Anterior cingulate cortex (tissue), 58 donors: ENCODE results near the gene UBE3D.
"Not testable (repeated sequence)": the region's sequence is repeated elsewhere in the genome, so short reads cannot be mapped to it uniquely, and the experiment has no call there.

ENCODE experiments used
- DNase-seq, 58 donors: peaks; one replicate each; lab custom pipeline; 2025; lab: John Stamatoyannopoulos, UW

The UBE3D gene

GRCh38 chr6:82924799-82925535 lies 140.7 kb downstream of the UBE3D start:
- DNase-seq, result no peak

- DNase-seq, result no peak
Measured at GRCh38 chr6:82921258-82921657, 144.4 kb downstream of the UBE3D start.

- DNase-seq, result no peak
Measured at GRCh38 chr6:82917346-82918064, 148.1 kb downstream of the UBE3D start.

GRCh38 chr6:82915666-82916065 lies 150.0 kb downstream of the UBE3D start:
- no peak for DNase-seq

GRCh38 chr6:82914511-82914910 lies 151.1 kb downstream of the UBE3D start:
- no peak for DNase-seq

GRCh38 chr6:82910820-82911219 lies 154.8 kb downstream of the UBE3D start:
- no peak for DNase-seq

- no peak for DNase-seq
Measured at GRCh38 chr6:82910395-82910794, 155.2 kb downstream of the UBE3D start.

- DNase-seq, result no peak
Measured at GRCh38 chr6:82909551-82909950, 156.1 kb downstream of the UBE3D start.

- no peak for DNase-seq
Measured at GRCh38 chr6:82908661-82909060, 157.0 kb downstream of the UBE3D start.

GRCh38 chr6:82906951-82907350 lies 158.7 kb downstream of the UBE3D start:
- no peak for DNase-seq

- DNase-seq, result no peak
Measured at GRCh38 chr6:82906489-82906888, 159.2 kb downstream of the UBE3D start.

- DNase-seq, result no peak
Measured at GRCh38 chr6:82904860-82905259, 160.8 kb downstream of the UBE3D start.

GRCh38 chr6:82904257-82904656 lies 161.4 kb downstream of the UBE3D start:
- no peak for DNase-seq

- no peak for DNase-seq
Measured at GRCh38 chr6:82902290-82902689, 163.4 kb downstream of the UBE3D start.

GRCh38 chr6:82894653-82895259 lies 170.9 kb downstream of the UBE3D start:
- DNase-seq, result no peak

GRCh38 chr6:82893889-82894652 lies 171.6 kb downstream of the UBE3D start:
- DNase-seq, result no peak

- not testable (repeated sequence) for DNase-seq
Measured at GRCh38 chr6:82891503-82891902, 174.1 kb downstream of the UBE3D start.

GRCh38 chr6:82891076-82891475 lies 174.6 kb downstream of the UBE3D start:
- no peak for DNase-seq

GRCh38 chr6:82890240-82890639 lies 175.4 kb downstream of the UBE3D start:
- DNase-seq, result no peak

- DNase-seq, result no peak
Measured at GRCh38 chr6:82889143-82889542, 176.5 kb downstream of the UBE3D start.
